Bronchial epithelial cell (primary cell): Measurements from ENCODE around the gene NLGN4X. TPM values are rescaled to one million over a fixed set of nuclear protein-coding genes. Genes with fewer than 3 reads are reported as not detected.

Source experiments
- DNase-seq: peaks from one replicate; pipeline ENCODE4 v3.0.0-alpha.2; 2010; ENCODE audit warnings: low read depth
- FAIRE-seq: peaks from 2 replicates; lab custom pipeline; 2011; peaks lifted over from hg19 to GRCh38; lab: Jason Lieb, UNC
- H3K27me3 ChIP-seq: 2 replicates; pipeline ENCODE4 v1.5.1; 2011; ENCODE audit warnings: low read length; ENCODE audit not compliant: control insufficient read depth, insufficient read depth
- H3K36me3 ChIP-seq: 2 replicates; pipeline ENCODE4 v1.5.1; 2011; ENCODE audit warnings: low read length; ENCODE audit not compliant: control insufficient read depth, insufficient read depth
- H3K4me3 ChIP-seq: 2 replicates; pipeline ENCODE4 v1.5.1; 2011; ENCODE audit warnings: mild to moderate bottlenecking, low read depth, low read length, control low read depth
- CTCF ChIP-seq: IDR thresholded peaks from 2 replicates; pipeline ENCODE4 v1.5.1; 2011; ENCODE audit warnings: mild to moderate bottlenecking, moderate library complexity, low read length, control low read depth, inconsistent platforms; ENCODE audit not compliant: insufficient read depth, severe bottlenecking
- total RNA-seq: library from RNA; depleted of rRNA; stranded (reverse); fragments of >200 nt; gene quantifications from 2 replicates; pipeline ENCODE4 v1.2.1, GENCODE V29; 2014

NLGN4X gene
- total RNA-seq, 1 donor from 2014 or later, result not detected

GRCh38 chrX:6026429-6026828 is 202.2 kb downstream of the NLGN4X start:
- no peak for DNase-seq
- Histone ChIP-seq H3K36me3 (no peaks in the 10 kb centered on the region), H3K27me3 (no peaks in the 10 kb centered on the region), H3K4me3 (no peak overlapping the region)
- no peak for TF ChIP-seq CTCF
- no peak for FAIRE-seq

- Histone ChIP-seq H3K27me3 (no peaks in the 10 kb centered on the region), H3K36me3 (no peaks in the 10 kb centered on the region), H3K4me3 (no peak overlapping the region)
- no peak for TF ChIP-seq CTCF
- DNase-seq (peak; percentile 89), FAIRE-seq (no peak)
Observed at GRCh38 chrX:6024204-6024603, 204.5 kb downstream of the NLGN4X start.

GRCh38 chrX:6021316-6022091 is 207.2 kb downstream of the NLGN4X start:
- DNase-seq, result peak; percentile 51
- FAIRE-seq, result peak; percentile 23
- Histone ChIP-seq H3K36me3 (no peaks in the 10 kb centered on the region), H3K4me3 (no peak overlapping the region), H3K27me3 (no peaks in the 10 kb centered on the region)
- peak; percentile 60 for TF ChIP-seq CTCF

- no peak for TF ChIP-seq CTCF
- H3K4me3 ChIP-seq, result no peak overlapping the region
- DNase-seq (no peak), FAIRE-seq (no peak)
- H3K27me3 ChIP-seq, result no peaks in the 10 kb centered on the region
- no peaks in the 10 kb centered on the region for H3K36me3 ChIP-seq
Observed at GRCh38 chrX:6019076-6019475, 209.6 kb downstream of the NLGN4X start.

- no peak for TF ChIP-seq CTCF
- H3K27me3 ChIP-seq, result no peaks in the 10 kb centered on the region
- no peaks in the 10 kb centered on the region for H3K36me3 ChIP-seq
- no peak overlapping the region for H3K4me3 ChIP-seq
- no peak for DNase-seq
- FAIRE-seq, result no peak
Observed at GRCh38 chrX:6015423-6015822, 213.2 kb downstream of the NLGN4X start.

GRCh38 chrX:6012357-6012756 is 216.3 kb downstream of the NLGN4X start:
- FAIRE-seq (no peak), DNase-seq (no peak)
- Histone ChIP-seq H3K36me3 (no peaks in the 10 kb centered on the region), H3K27me3 (no peaks in the 10 kb centered on the region), H3K4me3 (no peak overlapping the region)
- TF ChIP-seq CTCF, result no peak
